NCI-H2227 (cell line): ENCODE measurements around the gene FBLN2.

Experiments
- DNase-seq: peaks from one replicate; lab custom pipeline; 2025; ENCODE audit not compliant: unreplicated experiment; lab: John Stamatoyannopoulos, UW

The FBLN2 gene

DNA sequence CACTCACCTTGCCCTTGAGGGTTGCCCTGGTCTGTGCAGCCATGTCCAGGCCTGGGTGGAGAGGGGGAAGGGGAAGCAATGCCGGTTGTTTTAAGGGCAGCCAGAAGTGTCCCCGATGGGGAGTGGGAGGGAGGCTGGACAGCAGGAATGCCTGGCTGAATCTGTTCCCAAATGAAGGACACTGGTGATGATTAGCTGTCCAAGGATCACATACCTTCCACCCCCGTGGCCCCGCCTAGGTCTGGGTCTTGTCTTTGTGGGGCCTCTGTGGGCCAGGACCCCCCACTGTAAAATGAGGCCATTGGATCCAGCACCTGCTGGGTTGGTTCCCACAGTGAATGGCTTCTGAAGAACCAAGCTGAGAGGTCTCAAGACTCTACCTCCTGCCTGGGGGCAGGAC is 71.4 kb downstream of the FBLN2 start:
- DNase-seq: no peak

DNA sequence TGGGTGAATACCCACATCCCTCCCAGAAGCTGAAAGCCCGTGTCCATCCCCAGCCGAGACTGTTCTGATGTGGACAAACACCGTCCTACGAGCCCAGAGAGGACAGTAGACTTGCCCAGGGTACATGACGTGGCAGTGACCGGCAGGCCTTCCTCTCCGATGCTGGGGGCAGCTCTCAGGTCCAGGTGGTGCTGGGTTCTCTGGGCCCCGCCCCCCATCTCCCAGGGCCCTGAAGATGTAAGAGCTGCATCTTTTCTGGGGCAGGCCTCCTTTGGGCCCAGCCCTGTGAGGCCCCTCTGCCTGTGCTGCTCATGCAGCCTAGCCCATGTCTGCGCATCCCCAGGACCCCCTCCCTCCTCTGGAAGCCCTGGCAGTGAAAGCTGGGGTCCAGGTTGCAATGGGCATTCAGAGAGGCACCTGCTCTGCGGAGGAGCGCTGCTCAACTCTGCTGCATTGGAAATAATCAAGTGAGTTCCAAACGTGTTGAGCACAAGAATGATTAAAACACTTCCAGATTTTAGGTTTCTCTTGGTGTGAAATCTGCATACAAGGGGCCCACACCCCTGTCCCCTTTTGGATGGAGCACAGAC is 71.9 kb downstream of the FBLN2 start:
- DNase-seq: no peak

DNA sequence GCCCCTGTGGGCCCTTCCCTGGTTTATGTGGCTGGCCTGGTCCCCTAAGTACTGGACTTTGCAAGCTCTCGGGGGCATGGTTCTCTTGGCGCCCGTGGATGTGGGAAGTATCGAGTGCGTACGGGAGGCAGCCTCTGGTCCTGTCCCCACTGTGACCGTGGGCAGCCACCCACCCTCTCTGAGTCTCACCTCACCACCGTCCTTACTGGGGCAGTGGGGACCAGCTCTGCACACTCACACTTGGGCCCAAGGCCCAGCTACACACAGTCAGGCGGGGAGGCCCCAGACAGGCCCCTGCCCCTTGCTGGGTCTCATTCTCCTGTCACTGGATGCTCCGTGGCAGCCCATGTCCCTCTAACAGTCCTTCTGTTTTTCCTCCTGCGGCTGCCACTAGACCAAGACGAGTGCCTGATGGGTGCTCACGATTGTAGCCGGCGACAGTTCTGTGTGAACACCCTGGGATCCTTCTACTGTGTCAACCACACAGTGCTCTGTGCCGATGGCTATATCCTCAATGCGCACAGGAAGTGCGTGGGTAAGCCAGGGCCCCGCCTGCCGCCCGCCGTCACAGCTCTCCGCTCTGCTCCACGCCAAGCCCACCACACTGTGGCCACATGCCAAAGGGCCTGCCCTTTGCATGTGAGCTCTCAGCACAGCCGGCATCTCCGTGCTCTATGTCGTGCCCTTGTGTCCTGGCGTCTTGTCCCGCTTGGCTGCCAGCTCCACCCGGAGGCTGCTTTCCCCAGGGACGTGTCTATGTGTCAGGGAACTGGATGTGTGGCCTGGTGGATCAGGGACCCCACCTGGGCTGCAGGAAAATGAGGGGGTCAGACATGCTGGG is 72.7 kb downstream of the FBLN2 start:
- no peak for DNase-seq

DNA sequence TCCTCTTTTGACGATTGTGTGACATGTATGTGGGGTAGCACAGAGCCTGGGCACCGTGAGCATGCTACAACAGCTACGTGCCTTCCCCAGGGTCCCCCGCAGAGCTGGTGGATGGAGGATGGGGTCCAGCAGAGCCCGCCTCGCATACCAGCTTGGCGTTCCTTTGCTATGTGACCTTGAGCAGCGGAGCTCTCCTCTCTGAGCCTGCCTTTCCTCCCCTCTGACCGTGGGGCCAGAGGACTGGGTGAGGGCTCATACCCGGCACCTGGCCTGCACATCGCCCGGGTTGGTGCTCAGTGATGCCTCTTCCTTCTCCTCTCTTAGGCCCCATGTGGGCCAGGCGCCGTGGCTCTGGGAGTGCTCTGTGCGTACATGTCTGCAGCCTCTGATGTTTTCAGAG is 73.4 kb downstream of the FBLN2 start:
- no peak for DNase-seq

DNA sequence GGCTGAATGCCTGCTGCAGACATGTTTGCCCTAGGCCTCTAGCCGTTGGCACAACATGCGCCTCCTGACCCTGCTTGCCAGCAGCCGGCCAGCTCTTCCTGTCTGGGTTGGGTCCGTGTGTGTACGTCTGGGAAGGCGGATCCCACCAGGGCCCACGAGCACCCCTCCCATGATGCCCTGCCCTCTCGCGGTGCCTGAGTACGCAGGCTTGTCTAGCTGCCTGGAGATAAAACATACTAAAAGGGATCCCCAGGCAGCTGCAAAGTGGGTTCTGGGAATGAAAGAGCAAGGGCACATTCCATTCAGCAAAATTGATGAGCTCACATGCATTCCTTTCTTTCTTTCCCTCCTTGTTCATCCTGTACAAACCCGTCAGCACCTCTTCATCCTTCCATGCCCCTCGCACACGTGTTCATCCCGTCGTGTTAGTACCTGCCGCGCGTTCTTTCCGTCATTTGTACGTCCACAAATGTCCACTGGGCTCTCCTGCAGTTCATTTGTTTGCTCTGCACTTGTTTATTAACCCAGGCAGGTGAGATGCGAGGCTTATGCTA is 74.3 kb downstream of the FBLN2 start:
- no peak for DNase-seq

DNA sequence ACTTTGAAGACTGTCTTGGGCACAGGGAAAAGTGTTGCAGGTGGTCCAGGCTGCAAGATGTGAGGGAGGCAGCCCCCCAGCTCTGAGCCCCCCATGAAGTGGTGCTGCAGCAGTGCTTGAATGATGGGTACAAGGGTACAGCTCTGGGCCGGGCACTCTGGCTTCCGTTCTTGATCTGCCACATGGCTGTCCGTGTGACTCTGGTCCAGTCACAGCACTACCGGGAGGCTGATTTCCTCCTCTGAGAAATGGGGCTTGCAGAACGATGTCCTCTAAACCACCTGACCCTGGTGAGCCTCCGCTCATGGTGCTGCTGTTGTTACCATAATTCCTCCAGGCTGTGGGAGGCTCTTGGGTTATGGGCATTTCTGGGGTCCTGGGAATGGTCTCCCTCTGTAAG is 75.1 kb downstream of the FBLN2 start:
- DNase-seq: no peak

DNA sequence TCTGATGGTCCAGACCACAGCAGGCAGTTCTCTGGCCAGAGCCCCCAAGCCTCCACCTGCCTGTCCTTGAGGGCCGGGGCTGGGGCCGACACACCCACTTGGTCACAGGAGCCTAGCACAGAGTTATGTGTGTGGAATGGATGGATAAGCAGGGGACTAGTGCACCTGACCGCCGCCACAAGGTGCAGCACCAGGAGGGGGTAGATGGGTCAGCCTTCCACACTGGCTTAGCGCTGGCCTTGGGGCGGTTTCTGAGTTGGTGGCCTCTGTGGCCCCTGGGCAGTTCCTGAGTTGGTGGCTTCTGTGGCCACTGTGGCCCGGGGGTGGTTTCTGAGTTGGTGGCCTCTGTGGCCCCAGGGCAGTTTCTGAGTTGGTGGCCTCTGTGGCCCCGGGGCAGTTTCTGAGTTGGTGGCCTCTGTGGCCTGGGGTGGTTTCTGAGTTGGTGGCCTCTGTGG is 75.8 kb downstream of the FBLN2 start:
- DNase-seq: no peak

DNA sequence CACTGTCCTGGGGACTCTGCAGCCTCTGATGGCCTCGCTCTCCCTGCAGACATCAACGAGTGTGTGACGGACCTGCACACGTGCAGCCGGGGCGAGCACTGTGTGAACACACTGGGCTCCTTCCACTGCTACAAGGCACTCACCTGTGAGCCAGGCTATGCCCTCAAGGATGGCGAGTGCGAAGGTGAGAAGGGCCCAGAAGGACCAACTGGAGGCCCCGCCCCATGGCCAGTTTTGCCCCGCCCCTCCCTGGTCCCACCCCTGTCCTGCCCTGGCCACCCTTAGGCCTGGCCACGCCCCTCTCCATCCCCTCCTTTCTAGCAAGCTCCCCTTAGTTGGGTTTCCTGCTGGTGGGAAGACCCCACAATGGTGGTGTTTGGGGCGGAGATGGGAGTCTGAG is 77.5 kb downstream of the FBLN2 start:
- DNase-seq: no peak

DNA sequence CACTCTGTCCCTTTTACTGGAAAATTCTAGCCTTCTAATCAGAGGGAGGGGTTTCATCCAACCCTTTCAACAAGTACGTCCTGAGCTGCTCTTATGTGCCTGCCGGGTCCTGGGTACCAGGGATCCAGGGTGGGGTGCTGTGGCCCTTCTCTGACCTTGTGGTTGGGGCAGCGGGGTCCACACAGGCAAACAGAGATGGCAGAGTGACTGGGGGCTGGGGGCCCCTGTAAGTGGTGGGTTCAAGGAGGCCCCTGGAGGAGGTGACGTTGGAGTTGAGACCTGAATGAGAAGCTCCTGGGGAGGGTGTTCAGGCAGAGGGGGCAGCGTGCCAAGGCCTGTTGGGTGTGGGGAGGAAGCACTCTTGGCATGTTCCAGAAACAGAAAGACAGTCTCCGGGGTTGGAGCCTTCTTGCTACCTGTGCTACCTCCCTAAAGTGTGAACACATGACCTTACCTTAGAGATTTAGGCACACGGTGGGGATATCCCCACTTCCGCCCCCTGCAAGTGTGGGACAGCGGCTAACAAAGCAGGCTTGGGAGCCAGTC is 78.1 kb downstream of the FBLN2 start:
- no peak for DNase-seq

DNA sequence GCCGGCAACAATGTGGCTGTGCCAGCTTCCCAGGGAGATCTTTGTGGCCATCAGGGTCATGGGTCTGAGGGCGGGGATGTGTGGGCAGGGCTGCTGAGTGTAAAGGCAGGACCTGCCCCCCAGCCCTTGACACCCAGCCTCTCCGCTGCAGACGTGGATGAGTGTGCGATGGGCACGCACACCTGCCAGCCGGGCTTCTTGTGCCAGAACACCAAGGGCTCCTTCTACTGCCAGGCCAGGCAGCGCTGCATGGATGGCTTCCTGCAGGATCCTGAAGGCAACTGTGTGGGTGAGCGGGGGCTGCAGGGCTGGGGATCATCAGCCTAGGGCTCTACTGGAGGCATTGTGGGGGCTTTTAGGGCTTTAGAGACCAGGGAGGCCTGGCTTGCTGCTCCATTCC is 78.8 kb downstream of the FBLN2 start:
- no peak for DNase-seq

DNA sequence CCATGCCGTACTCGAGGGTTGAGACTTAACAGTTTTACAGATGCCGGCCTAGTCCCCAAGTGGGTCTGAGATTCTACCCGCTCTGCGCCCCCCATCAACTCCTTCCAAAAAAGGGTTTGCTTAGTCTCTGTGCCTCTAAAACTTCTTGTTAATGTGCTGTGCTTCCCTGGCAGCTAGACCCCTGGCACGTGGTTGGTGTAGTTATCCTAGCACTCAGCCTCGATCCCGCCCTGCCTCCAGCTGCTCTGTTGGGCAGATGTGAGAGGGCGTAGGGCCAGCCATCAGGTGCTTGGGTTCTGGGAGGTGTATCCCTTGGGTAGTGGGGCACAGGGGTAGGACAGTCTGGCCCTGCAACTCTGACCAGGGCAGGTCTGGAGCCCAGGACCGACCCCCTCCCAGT is 79.5 kb downstream of the FBLN2 start:
- no peak for DNase-seq

DNA sequence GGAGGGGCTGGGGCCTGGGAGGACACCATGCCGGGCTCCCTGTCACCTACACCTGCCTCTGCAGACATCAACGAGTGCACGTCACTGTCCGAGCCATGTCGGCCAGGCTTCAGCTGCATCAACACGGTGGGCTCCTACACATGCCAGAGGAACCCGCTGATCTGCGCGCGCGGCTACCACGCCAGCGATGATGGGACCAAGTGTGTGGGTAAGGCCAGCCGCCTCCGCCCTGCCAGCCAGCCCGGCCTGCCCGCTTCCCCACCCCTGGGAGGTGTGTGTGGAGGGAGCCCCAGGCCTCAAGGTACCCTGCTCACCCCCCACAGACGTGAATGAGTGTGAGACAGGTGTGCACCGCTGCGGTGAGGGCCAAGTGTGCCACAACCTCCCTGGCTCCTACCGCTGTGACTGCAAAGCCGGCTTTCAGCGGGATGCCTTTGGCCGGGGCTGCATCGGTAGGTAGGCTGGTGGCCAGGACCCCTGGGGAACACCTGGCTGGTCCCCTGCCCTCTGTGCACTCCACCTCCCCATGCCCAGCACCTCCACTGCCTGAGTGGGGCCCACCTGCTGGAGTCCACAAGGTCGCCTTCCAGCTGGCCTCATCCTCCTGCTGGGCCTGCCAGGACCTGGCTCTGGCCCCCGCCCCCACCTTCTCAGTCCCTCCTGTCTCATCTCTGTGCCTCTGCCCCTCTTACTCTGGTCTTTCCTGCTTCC is 80.1 kb downstream of the FBLN2 start:
- DNase-seq: no peak

DNA sequence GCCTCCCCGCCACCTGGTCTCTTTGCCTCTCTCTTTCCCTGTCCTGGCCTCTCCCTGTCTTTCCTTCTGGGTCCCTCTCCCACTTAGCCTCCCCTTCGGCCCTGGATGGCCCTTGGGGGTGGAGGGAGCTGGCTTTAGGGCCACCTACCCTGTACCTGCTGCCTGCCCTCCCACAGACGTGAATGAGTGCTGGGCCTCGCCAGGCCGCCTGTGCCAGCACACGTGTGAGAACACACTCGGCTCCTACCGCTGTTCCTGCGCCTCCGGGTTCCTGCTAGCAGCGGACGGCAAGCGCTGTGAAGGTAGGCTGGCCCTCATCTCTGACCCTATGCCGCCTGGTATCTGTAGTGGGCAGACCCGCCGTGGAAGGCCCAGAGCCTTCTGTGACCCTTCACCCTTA is 80.7 kb downstream of the FBLN2 start:
- DNase-seq: no peak

DNA sequence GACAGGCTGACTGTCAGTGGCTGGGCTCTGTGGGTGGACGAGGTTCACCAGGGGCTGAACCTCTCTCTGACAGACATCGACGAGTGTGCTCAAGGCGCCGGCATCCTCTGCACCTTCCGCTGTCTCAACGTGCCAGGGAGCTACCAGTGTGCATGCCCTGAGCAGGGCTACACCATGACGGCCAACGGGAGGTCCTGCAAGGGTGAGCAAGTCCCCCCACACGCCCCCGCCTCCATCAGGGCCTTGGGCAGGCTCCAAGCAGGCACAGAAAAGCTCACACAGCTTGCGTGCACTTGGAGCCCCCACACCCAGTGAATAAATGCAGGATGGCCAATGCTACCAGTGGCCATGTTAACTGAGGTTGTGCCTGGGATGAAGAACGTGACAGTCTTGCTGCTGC is 82.3 kb downstream of the FBLN2 start:
- no peak for DNase-seq

DNA sequence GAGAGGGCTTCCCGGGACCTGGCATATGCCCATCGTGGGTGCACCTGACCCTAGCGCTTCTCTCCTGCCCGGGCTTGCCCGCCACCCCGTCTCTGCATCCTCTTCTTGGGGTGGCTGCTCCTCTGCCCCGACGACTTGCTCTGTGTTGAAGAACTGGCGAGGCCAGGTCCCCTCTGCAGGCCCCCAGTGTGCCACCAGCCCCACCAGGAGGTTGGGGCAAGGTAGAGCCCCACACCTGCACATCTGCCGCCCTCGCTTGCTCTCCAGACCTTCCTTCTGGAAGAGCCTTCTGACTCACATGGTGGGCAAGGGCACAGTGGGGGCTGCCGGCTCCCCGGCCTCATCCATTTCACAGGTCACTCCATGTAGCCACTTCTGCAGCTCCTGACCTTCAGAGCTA is 84.3 kb downstream of the FBLN2 start:
- no peak for DNase-seq

DNA sequence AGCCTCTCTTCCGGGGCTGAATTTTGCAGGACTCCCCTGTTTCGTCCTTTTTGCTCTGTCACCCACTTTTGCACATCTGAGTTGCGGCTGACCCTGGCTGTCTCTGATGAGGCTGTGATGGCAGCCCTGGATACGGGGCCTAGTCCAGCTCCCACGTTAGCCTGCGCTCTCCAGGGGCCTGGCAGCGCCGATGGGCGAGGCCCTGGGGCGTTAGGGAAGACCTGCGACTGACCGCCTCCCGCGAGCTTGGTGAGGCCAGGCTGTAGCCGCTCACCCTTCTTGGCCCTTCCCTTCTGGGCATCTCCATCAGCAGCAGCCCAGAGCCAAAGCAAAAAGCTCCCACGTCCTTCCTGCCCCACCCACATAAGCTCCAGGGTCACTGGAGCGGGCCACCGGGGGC is 85.2 kb downstream of the FBLN2 start:
- DNase-seq: no peak

DNA sequence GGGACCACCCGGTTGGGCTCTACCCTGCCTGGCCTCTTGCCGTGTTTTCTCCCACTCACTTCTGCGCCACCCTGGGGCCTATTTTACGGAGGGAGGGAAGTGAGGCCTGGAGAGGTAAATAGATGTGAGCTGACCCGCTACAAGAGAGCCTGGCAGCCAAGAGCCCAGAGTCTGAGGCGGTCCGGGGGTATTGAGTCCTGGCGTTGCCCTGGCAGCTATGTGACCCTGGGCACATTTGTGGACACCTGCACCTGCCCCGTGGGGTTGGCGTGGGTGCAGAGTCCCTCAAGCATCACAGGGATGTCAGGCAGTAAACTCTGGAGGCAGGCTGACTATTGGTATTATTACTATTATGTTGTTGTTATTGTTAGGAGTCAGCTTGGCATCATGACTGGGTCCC is 85.7 kb downstream of the FBLN2 start:
- no peak for DNase-seq

DNA sequence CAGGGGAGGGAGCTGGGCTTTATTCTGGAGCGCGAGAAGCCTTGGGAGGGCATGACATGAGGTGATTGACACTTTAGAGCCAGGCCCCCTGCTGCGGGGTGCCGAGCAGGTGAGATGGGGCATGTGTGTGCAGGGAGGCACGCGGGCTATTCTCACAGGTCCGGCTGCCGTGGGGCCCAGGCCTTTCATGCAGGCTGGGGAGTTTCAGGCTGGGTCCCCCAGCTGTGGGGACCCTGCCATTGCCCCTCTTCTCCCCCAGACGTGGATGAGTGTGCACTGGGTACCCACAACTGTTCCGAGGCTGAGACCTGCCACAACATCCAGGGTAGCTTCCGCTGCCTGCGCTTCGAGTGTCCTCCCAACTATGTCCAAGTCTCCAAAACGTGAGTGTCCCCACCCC is 87.3 kb downstream of the FBLN2 start:
- no peak for DNase-seq

DNA sequence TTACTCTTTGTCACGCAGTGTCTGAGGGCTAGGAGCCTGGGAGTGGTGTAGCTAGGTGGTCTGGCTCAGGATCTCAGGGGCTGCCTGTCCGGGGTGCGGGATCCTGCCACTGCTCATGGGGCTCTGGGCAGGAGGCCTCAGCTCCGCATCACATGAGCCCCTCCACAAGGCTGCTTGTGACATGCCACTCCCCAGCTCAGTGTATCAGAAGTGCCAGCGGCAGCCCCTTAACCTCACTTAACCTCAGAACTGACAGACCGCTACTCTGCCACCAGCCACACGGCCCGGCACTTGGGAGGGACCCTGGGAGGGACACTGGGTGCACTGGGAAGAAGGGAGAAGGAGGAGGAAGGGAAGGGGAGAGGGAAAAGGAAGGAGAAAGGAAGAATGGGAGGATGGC is 87.9 kb downstream of the FBLN2 start:
- DNase-seq: no peak

DNA sequence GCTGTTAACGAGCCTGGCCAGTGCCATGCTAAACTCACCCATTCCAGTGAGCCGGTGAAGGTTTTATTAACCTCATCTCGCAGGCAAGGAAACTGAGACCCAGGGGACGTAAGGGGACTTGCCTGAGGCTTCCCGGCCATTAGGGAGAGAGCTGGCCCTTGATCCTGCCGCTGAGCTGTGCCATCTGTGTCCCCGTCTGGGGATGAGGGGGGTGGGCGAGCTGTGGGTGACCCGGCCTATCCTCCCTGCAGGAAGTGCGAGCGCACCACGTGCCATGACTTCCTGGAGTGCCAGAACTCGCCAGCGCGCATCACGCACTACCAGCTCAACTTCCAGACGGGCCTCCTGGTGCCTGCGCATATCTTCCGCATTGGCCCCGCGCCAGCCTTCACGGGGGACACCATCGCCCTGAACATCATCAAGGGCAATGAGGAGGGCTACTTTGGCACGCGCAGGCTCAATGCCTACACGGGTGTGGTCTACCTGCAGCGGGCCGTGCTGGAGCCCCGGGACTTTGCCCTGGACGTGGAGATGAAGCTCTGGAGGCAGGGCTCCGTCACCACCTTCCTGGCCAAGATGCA is 88.5 kb downstream of the FBLN2 start:
- no peak for DNase-seq

DNA sequence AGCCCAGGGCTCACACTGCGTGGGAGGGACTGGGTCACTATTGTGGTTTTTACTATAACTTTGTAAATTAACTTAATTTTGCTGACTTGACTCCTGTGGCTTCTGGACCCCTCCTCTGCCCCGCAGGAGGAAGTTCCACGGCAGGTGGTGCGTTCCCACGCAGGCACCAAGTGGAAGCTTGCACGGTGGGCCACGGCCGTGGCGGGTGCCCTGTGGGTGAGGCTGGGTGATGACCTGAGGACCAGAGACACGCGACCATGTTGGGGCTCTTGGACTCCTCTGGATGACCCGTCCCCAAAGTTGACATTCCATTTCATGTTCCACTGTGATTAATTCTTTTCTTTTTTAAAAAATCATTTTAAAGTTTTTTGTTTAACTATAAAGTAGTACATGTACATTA is 89.0 kb downstream of the FBLN2 start:
- no peak for DNase-seq
